Activated CD4-positive, alpha-beta T cell treated with anti-CD3 and anti-CD28 coated beads, Interleukin-2, amount 50 U/mL, for 48 hours (primary cell): ENCODE results near the gene NFKB1.
A peak's percentile ranks its signal among the peaks of the same experiment; 100 is the strongest.
"Not testable (repeated sequence)": the region's sequence is repeated elsewhere in the genome, so short reads cannot be mapped to it uniquely, and the experiment has no call there.

Experiments used
- DNase-seq, 2 experiments: peaks; one replicate each; pipeline ENCODE4 v3.0.0-alpha.2; 2020

NFKB1 gene

GRCh38 chr4:102601586-102602227 is 100.5 kb downstream of the NFKB1 start:
- no peak for DNase-seq

DNA sequence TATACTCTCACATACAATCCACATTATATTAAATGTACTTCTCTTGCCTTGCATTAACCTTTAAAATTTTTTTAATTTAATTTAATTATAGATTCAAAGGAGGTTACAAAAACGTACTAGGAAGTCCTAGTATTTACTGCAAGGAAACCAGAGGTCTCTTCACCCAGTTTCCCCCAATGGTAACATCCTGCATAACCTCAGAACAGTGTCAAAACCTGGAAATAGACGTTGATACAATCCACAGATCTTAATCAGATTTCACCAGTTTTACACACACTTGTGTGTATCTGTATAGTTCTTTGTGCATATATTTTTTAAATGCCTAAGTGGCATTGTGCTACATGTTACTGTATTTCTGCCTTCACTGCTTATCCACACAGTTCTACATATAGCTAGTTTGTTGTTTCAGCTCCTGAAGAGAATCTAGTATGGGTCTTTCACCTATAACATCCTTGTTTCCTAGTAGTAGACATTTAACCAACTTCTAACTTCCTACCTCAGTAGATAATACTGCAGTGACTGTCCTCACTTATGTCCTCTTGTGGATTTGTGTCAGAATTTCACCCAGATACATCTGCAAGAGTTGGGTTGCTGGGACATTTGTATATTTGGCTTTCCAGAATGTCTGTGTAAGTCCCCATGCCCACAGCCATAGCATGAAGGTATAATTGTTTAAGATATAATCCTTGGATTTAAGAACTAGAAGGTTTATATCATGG is 103.2 kb downstream of the NFKB1 start:
- no peak for DNase-seq

DNA sequence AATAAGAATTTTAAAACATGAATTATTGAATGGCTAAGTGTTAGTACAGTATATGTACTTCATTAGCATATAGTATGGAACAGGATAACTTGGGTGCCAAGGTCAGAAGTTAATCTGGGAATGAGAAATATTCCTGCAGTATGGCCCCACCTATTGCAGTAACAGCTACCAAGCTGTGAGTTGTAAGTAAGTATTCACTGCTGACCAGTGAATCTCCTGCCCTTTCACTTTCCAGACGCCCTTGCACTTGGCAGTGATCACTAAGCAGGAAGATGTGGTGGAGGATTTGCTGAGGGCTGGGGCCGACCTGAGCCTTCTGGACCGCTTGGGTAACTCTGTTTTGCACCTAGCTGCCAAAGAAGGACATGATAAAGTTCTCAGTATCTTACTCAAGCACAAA is 105.1 kb downstream of the NFKB1 start:
- DNase-seq: no peak

- DNase-seq: no peak
Observed at GRCh38 chr4:102606846-102607450, 105.8 kb downstream of the NFKB1 start.

DNA sequence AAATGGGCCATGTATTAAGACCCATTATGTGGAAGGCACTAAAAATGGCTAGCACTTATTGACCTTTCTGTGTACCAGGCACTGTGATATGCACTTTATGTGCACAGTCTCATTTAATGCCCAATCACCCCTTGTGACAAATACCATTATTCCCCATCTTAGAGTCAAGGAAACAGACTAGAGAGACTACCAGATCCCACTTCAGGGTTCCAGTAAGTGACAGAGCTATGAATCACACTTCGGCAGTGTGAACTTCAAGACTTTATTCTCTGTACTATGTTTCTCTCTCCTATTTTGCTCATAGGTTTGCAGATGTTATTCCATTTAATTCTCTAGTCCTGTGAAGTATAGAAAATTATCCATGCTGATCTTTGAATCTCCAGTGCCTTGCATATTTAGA is 107.0 kb downstream of the NFKB1 start:
- DNase-seq: no peak

DNA sequence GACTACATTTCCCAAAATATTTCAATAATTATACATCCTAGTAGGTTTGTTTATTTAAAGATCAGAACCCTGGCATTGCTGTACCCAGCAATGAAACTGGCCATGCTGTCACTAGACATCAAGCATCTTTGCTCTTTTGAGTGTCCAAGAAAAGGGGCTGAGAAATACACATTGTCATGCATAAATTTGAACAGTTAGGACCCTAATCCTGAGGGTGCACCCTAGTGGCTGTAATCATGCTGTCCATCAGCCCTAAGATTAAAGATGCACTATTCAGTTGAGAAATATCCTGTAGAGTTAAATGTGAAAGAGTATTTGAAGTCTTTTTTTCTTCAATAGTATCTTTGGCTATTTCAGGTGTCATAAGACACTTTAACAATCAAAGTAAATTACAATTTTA is 108.8 kb downstream of the NFKB1 start:
- no peak for DNase-seq

DNA sequence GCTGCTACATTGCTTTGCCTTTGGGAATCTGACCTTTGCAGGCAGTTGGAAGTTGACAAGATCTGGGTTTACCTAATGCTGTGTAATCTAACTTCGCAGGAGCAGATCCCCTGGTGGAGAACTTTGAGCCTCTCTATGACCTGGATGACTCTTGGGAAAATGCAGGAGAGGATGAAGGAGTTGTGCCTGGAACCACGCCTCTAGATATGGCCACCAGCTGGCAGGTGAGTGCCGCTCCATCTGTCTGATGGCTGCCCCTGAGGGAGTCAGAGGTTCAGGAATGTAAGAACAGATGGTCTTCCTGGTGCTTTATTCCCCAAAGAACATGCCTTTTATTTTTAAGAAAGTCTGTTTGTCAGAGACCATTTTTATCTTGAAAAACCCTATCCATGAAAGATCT is 109.3 kb downstream of the NFKB1 start:
- no peak for DNase-seq

GRCh38 chr4:102612210-102612609 is 111.1 kb downstream of the NFKB1 start:
- no peak for DNase-seq

- peak in 1 of 2 experiments; percentile 51 for DNase-seq
Observed at GRCh38 chr4:102612824-102613366, 111.7 kb downstream of the NFKB1 start.

DNA sequence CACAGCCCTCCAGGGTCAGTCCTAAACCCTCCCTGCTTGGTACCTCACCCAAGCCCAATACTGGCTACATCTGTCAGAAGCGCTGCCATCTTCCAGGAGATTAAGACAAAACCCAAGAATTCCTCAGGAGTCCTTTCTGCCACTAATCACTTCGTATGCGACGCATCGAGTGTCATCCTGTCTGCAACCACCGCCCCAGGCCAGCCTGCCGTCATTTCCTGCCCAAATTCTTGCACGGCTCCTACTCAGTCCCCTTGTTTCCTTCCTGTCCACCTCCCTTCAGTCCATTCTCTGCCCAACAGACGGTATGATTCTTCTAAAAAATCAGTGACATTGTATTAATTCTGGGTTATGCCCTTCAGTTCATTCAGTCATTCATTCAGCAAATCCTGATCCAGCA is 113.6 kb downstream of the NFKB1 start:
- DNase-seq: no peak

GRCh38 chr4:102616636-102617035 is 115.5 kb downstream of the NFKB1 start:
- no peak for DNase-seq

DNA sequence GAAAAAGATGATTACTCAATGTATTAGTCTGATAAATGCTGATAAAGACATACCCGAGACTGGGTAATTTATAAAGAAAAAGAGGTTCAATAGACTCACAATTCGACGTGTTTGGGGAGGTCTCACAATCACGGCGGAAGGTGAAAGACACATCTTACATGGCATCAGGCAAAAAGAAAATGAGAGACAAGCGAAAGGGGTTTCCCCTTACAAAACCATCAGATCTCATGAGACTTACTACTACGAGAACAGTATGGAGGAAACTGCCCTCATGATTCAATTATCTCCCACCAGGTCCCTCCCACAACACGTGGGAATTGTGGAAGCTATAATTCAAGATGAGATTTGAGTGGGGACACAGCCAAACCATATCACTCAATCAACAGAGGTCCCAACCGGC is 117.9 kb downstream of the NFKB1 start:
- not testable (repeated sequence) for DNase-seq

- peak in 1 of 2 experiments; percentile 42 for DNase-seq
Observed at GRCh38 chr4:102619776-102620631, 118.8 kb downstream of the NFKB1 start.

- no peak for DNase-seq
Observed at GRCh38 chr4:102620697-102621497, 119.7 kb downstream of the NFKB1 start.

DNA sequence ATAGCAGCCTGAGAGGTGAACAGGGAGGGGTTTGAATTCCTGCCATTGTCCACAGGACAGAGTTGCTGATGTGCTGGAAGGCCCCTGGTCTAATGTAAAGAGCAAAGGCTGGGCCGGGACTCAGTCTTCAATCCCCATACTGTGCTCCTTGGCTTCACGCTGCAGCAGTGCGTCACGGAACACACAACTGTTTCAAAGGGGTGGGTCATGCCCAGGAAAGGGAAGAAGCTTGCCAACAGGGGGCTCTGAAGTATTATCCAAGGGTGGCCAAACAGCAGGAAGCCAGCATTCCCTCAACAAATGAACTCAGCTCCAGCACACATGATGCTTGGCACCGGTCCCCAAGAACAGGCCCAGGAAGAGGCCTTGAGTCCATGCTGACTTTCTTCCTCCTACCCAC is 122.5 kb downstream of the NFKB1 start:
- DNase-seq: no peak

GRCh38 chr4:102624505-102624904 is 123.3 kb downstream of the NFKB1 start:
- DNase-seq: no peak

DNA sequence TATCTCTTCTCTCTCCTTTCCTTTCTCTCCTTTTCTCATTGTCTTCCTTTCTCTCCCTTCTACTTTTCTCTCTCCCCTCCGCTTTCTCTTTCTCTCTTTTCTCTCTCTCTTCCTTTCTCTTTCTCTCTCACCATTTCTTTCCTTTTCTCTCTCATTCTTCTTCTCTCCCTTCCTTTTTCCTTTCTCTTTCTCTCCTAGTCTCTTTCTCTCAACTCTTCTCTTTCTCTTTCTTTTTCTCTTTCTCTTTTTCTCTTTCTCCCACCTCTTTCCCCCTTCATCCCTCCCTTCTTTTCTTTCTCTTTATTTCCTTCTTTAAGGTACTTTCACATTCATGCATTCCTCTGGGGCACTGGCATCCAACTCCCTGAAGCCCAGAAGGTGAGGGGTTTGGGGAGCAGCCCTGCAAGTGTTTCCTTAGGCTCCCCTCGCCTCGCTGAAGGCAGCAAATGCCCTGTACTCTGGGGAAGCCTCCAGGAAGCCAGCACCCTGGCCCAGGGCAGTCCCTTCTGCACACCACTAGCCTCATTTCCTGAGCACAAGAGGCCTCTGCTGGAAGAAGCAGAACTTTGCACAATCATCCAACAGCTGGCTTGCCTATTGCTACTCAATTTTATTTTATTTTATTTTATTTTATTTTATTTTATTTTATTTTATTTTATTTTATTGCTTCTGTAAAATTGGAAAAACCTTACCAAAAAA is 124.2 kb downstream of the NFKB1 start:
- peak; percentile 63 to 70 for DNase-seq

DNA sequence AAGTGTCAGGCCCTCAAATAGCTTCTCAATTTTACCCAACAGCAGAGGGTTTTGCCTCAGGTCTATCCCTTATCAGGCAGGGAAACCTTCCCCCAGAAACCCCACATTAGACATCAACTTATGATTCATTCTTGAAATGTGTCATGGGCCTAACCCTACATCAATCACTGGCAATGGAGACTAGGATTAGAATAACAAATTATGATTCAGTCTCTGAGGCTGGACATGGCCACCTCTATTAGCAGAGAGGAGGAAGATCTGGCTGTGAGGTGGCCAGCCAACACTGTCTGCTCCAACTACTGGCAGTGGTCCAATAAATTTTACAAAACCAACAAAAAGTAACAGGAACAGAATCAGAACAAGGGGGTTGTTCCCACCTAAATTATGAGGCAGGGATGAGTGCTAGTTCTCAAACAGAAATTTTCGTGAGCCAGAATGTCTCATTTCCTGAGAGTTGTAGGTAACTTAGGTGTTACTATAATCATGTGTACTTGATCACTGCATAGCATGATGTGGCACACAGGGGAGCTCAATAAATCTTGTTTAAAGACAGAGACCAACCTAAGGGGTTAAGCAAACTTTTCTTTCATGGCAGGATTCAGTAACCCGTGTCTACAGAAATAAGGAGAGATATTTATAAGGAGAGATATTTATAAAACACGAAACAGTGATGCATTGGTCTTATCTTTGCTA is 126.8 kb downstream of the NFKB1 start:
- no peak for DNase-seq

DNA sequence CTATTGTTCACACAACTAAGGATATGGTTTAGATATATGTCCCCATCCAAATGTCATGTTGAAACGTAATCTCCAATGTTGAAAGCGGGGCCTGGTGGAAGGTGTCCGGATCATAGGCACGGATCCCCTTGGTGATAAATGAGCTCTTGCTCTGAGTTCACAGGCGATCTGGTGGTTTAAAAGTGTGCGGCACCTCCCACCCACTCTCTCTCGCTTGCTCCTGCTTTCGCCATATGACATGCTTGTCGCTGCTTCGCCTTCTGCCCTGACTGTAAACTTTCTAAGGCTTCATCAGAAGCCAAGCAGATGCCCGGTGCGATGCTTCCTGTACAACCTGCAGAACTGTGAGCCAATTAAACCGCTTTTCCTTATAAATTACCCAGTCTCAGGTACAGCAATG is 128.5 kb downstream of the NFKB1 start:
- DNase-seq: peak in 1 of 2 experiments; percentile 50

DNA sequence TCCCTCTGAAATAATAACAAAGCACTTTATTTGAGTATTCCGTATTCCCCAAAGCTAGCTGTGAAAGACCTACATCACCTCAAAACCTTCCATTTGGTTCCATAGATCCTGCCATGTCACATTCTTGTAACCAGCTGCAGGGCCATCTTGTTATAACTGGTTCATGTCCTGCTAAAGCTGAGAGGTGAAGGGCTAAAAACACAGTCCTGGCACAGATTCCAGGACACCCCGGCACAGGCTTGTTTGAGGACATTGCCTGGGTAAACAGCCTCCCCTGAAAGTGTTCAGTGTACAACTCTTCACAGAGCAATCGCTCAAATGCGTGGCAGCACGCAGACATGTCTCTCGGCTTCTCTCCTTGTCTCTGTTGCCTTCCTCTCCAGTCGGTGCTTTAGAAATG is 130.5 kb downstream of the NFKB1 start:
- DNase-seq: no peak
